ENCODE results near the gene PIK3C3.

PIK3C3 gene

GRCh38 chr18:42131066-42131929 is 176.3 kb downstream of the PIK3C3 start:
- no peak for DNase-seq (ENCODE audit: low read depth)

GRCh38 chr18:42131930-42132244 is 176.9 kb downstream of the PIK3C3 start:
- no peak for DNase-seq (ENCODE audit: low read depth)

Data from stromal cell of bone marrow (primary cell).